Urothelium cell line (cell line): ENCODE measurements around the gene FGF14.

Experiments
- DNase-seq: peaks from one replicate; pipeline ENCODE4 v3.0.0; 2011; ENCODE audit warnings: low spot score, mixed read lengths
- FAIRE-seq: peaks from 2 replicates; lab custom pipeline; 2011; peaks lifted over from hg19 to GRCh38; lab: Jason Lieb, UNC

FGF14 gene

DNA sequence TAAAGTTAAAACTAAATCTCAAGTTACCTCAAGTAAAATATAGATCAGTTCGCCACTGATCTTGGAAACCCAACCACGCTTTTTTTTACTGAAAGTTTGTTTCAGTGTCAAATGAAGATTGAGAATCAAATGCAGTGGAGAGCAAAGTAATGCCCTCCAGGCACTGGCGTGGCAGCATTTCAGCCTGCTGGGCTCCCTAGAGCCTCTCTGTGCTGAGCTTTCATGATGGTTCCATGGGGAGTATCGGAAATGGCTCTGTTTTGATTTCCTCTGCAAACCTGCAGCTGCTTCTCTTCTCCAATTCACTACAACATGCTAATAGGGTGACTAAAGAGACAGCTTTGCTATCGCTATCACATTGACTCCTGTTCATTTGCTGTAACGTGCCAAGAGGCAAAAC is 141.6 kb downstream of the FGF14 start:
- FAIRE-seq = no peak
- no peak for DNase-seq

DNA sequence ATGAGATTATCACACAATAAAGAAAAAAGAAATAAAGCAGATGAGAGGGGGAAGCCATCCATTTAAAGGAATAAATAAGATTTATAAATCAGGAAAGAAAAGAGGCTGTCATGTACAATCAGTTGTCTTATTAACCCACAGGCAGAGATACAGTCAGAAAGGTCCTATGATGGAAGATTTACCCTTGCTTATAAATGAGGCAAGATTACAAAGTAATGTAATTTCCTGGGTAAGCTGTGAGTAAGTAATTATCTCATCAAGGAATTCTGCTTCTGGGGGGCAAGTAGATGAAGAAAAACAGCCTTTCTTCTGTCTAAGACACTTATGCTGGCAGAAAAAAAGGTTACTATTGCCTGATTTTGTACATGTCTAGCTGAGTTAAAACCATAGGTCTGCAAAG is 146.4 kb downstream of the FGF14 start:
- no peak for DNase-seq
- FAIRE-seq = no peak

DNA sequence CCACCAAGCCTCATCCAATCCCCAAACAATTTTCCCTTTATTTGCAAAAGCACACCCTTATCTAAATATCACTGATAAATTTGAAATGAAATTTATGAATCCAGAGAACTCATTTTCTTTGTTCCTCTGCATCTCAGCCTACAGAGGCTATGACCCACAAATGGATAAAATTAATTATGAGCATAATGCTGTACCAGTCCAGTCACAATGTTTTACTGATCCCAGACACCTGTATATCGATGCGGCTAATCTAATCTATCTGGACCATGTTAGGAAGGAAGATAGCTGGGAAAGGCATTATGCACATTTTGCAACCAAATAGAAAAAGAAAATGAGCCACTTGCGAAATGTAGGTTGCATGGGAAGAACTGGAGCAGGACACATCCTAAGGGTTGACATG is 150.0 kb downstream of the FGF14 start:
- no peak for DNase-seq
- no peak for FAIRE-seq

DNA sequence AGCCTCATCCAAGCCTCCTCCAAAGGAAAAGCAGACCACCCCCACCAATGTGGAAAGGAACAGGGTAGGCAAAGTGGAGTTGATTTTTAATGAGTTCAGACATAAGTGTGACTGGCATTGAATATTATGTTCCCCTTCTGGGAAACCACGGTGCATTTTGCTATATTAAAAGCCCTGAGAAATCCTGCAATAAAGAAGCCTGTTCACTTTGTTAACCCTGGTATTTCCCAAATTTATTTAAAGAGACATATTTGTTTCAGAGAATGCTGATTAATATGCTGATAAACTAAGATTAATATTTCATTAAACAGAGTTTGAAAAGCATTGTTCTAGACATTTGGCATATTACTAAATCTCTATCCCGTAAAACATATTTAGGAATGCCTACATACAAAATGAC is 151.4 kb downstream of the FGF14 start:
- no peak for DNase-seq
- no peak for FAIRE-seq

DNA sequence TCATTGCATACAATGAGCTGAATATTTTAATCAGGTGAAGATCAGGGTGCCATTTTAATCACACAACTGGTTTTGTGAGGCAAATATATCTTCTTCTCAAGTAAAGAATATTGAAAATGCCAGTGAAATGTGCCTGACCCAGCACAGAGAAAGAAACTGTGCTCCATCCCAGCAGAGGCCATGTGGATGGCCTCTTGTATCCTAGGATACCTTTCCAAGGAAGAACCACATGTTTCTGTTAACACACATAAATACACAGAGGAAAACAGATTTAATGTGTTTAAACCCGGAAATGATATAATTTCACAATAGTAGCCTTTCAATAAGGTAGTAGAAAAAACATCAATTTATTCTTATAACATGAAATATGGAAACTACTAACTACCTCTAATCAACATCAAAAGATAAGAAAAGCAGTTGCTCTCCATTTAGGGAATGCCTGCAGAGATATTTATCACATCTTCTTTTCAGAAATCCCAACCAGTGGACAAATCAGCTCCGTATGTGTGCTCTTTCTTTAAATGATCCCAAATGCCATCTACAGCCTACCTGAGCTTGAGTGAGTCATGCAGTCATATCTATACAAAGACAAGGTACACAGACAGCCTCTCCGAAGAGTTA is 157.1 kb downstream of the FGF14 start:
- DNase-seq = no peak
- no peak for FAIRE-seq

DNA sequence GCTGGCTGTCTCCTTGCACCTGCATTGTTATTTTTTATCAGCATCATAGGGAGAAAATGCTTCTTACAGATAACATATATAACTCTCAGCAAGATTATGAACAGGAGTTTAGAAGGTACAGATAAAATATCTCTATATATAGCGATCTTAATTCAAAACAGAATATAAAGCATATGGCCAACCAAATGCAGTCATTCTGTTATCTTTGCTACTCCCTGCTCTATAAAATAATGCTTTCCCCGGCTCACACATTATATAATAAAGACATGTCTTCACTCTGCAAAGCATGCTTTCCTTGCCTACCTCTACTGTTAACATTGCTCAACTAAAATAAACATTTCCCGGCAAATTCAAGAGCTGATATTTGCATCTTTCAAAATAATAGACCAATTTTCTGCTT is 161.7 kb downstream of the FGF14 start:
- FAIRE-seq (no peak), DNase-seq (no peak)

DNA sequence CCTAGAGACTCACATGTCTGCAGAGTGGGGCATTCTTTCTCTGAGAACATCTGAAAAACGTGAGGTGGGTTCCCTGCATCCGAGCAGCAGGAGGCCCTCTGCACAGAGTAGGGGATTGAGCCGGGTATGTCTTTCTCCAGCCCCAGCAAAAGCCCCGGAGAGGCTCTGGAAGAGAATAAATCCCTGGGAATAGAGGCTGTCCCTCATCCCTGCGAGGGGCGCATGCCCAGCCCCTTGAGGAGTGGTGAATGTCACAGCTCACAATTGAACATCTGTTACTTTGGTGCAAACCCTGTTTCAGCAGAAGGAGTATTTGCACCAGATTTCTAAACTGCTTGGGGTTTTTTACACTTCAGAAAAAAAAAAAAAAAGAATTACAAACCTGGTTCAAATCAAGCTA is 164.6 kb downstream of the FGF14 start:
- DNase-seq = no peak
- FAIRE-seq = no peak

DNA sequence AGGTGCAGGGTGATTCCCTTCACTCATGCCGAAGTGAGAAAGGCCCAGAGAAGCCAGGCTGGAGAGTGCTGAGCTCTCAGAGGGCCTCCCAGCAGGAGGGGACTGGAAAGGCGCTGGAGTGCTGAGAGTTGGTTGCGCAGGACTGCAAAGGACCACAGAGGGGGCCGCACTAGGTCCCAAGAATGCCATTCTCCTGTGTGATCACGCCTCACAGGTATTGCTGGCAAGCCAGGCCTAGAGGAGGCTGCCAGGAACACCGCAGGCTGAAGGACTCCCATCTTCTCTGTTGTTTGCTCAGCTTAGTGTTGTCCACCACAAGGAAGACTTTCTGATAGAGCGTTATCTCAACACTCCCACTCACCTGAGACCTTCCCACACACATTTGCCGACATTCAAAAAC is 165.0 kb downstream of the FGF14 start:
- no peak for FAIRE-seq
- no peak for DNase-seq

DNA sequence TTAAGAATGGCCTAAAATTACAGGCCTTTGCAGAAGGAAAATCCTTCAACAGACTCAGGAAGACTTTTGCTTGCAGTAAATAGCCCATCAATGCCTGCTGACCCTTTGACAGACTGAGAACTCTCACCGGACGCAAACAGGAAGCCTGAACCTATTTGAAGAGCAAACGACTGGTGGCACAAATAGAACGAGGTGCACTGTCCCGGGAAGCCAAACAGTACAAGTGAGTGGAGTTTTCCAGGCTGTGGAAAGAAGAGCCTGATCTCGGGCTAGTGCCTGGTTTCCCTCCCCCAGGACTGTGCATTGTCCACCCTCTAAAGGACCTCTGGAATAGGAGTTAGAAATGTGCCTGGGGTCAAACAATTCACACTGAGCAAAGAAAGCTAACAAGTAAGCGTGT is 165.5 kb downstream of the FGF14 start:
- FAIRE-seq (no peak), DNase-seq (no peak)

DNA sequence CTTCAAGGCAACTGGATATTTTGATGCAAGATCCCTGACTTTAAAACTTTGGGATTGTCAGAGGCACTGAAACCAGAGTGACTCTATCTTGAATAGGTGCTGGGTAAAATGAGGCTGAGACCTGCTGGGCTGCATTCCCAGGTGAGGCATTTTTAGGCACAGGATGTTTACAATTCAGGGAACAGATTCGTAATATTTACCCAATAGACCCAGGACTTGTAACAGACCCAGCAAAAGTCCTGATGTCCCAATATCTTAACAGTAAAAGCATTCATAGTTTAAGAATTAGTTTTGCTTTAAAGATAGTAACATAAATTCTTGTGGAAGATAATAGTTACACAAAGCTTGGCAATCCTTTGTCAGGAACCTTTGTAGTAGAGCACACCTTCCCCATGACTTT is 166.2 kb downstream of the FGF14 start:
- FAIRE-seq (no peak), DNase-seq (no peak)

DNA sequence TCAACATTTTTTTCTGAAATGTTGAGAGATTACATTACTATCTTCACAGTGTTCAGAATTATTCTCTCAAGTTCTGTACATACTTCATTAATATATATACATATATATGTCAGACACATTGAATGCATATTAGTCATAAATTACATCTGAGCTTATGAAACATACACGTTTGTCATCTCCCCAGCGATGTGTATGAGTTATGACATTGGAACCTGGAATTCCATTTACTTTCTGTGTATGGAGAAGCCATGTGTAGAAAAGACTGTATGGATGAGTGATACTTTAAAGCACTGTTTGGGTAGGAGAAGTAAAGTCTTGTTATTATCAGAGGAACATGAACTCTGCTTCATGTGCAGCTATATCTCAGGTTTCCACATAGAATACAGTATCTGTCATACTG is 167.2 kb downstream of the FGF14 start:
- FAIRE-seq = no peak
- no peak for DNase-seq

DNA sequence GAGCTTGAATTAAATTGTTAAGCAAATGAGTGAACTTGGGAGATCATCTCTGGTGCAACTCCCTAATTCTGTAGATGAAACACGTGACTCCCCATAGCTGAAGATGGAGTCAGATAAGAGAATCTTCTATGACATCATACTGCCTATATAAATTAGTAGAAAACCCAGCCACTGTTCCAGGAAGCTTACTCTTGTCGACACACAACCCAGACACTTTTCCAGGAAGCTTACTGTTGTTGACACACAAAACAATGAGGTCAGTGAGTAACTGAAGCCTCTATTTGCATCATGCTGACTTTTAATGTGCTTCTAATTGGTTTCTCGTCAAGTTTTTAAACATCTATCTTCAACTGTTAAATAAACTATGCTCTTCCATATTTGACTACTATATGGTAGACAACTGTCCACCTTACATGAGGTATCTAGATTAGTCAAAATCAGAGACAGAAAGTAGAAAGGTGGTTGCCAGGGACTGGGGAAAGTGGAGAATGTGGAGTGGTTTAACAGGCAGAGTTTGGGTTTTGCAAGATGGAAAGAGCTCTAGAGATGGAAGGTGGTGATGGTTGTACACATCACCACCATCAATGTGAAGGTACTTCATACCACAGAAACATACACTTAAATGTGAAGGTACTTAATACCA is 168.2 kb downstream of the FGF14 start:
- FAIRE-seq = no peak
- no peak for DNase-seq

DNA sequence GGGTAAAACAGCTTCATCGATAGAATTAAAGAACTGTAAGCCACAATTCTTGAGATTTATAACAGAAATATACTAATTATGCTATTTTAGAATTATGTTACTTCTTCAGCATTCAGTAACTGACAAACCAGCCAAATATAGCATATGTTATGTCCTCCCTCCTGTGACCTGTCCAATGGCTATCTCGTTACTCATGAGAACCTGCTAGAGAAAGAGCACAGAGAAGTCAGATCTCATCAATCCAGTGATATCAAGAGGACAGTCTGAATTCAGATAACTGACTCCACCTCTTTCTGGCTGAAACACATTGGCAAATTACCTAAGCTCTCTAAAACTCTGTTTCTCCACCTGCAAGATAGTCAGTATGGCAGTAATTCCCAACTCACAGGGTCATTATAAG is 170.4 kb downstream of the FGF14 start:
- FAIRE-seq (no peak), DNase-seq (no peak)

DNA sequence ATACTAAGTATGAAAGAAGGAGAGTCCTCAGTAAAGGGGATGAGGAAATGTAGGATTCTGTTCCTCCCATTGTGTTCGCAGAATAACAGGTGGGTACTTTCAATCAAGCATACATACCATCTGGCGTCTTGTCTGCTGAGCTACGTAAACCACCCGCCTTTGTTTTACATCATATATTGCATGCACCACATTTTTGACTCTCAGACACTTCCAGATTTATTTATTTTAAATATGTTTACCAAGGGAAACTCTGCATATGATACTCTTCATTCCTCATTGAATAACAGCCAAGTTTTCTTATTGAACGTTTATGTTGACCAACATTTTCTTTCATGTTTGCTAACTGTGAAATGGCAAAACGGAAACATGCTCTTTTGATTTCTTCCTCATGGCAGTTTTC is 174.1 kb downstream of the FGF14 start:
- DNase-seq (no peak), FAIRE-seq (no peak)

DNA sequence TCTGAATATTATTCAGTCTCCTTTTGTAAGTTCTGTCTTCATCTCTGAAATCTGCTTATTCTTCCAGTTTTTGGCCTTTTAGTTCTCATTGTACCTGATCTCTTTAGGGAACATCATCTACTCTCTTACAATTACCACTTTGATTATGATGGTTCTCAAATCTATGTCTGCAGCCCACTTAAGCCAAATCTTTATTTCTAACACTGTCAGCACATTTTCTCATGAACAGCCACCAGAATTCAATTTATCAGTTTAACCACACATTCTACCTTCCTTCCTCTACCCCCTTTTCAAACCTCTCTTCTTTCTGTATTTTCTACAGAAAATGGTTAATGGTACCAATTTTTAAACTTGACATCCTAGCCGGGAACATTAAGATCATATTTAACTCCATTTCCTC is 175.3 kb downstream of the FGF14 start:
- FAIRE-seq (no peak), DNase-seq (no peak)

DNA sequence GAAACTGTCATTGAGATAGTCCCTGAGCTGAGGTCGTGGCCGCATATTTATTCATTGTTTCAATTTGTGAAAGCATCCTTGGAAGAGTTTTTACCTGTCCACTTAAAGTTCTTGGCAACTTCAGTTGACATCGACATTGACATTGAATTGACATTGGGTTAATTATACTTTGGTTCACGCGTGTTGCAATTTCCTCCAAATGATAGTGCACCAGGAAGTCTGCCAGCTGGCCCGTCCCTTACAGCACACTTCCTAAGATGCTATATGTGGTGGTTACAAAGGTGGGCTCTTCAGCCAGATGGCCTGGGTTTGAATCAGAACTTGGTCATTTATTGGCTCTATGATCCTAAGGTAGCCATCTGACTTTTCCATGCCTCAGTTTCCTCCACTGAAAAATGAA is 176.0 kb downstream of the FGF14 start:
- FAIRE-seq (no peak), DNase-seq (no peak)

DNA sequence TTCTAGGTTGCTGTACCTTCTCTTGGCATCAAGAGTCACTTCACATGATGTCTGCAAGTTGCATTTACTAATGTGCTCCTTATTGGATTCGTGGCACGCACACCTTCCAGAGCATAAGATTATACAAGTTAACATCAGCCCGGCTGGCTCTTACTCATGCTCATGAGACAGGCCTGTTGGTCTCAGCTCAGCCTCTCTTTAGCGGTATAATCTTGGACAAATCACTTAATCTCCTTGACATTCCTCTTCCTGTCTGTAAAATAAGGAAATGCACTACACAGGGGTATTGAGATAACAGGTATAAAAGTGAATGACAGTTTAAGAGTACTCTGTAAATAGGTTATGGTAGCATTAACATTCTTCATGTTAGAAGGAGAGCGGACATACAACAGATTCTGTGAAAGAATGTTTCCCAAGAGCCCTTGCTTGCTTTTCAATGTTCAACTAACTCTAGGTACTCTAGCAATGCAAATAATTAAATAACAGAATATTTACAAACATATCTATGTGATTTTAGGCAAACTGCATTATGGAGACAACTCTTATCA is 181.1 kb downstream of the FGF14 start:
- DNase-seq (no peak), FAIRE-seq (no peak)

DNA sequence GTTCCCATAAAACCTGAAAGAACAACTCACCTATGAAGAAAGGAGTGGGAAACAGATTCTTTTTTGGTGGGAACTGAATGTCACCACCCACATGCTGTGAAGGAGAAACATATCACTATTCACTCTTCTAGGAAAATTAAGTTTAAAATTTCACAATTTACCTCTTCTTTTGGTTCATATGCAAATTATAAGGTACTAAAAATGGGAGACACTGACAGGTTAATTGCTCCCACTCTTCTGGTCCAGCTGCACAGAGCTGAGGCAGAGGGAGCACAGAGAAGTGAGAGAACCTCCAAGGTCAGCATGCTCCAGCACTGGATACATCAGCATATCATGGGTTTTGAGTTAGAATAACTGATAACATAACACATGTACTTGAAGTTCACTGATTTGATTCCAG is 186.9 kb downstream of the FGF14 start:
- no peak for FAIRE-seq
- DNase-seq = no peak

DNA sequence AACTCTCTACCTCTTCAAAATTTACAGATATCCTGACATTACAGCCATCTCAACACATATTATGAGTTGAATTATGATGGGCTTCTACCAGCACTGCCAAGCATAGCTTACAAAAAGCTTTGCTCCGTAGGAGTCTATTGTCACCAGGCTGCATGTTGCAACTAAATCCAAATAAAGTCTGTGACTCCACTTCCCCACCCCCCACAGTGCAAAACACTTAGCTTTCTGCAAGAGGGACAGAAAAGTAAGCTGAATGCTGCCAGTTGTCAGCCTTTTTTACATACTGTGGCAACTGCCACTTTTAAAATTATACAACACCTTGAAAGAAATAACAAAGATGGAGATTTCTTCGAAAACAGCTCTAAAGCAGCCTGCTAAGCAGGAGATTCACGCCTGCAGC is 189.1 kb downstream of the FGF14 start:
- DNase-seq (no peak), FAIRE-seq (no peak)

DNA sequence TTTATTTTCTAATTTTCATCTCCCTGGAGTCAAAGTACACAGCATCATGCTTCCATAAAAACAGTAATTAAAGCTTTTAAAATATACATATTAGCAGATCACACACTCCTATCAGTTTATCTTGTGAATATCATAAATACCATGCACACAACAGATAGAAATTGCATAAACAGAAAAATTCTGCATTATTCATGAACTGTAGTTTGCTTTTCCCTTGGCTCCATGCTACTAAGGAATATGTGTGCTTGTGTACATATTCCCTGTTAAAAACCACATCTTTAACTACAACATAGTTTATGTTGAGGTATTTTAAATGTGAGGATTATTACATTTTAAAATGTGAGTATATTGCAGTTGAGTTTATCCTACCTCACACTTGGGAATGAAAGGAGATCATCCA is 193.5 kb downstream of the FGF14 start:
- DNase-seq (no peak), FAIRE-seq (no peak)

DNA sequence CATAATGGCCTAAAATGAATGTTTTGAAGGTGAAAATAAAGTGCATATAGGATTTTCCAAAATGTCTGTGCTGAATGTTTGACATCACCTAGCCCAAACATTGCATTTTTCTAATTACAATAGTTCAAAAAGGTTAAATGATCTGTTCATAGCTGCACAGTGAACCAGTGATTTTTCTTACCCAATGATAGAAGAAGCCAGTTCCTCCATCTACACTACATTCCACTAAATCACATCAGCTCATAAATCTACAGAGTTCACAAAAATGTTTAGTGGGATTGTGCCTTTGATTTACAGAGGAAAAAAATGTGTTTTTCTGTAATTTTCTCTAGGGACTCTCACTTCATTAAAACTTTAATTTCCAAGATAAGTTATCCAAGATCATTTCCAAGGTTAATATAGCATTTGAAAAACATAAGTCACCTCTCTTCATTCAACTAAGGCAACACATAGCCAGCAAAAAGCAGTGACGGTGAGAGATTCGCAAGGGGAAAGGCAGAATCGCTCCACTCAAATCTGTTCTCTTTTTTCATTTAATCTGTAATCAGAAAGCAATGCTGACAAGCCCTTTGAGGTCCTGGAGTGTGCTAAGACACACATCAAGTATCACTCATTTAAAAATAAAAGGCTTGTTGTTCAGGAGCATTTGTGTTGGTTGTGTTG is 194.0 kb downstream of the FGF14 start:
- DNase-seq = no peak
- no peak for FAIRE-seq

DNA sequence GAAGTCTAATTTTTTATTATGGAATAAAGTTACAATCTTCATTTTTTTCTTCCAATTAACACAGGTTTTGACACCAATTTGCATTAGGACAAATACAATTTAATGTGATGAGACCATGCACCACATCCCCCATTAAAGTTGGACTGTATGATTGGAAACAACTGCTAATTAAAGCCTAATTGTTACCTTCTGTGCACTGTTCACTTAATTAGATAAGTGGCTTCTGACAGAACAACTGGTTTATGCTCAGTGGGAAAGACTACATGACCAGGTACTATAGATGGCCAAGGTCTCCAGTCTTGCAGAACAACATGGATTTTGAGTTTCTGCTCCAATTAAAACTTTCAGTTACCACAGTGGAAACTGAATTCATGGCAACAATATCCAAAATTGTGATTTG is 198.1 kb downstream of the FGF14 start:
- no peak for FAIRE-seq
- DNase-seq = no peak
